Sigmoid colon (tissue), 7 donors: Measurements from ENCODE around the gene DHX32. TPM values are rescaled to one million over a fixed set of nuclear protein-coding genes. Genes with fewer than 3 reads are reported as not detected.
"Not testable (repeated sequence)": the region's sequence is repeated elsewhere in the genome, so short reads cannot be mapped to it uniquely, and the experiment has no call there.

Experiments used
- DNase-seq: peaks from one replicate; pipeline ENCODE4 v3.0.0-alpha.2; 2019
- H3K27ac ChIP-seq, 4 donors: fragments of 200-600 bp; sonication (generic); one replicate each; pipeline ENCODE4 v1.5.1; 2016 to 2019; ENCODE audit warnings: mild to moderate bottlenecking in 1 of 4
- H3K27me3 ChIP-seq, 3 donors: fragments of 200-600 bp; sonication (generic); one replicate each; pipeline ENCODE4 v1.5.1; 2019; ENCODE audit warnings: mild to moderate bottlenecking in 1 of 3
- H3K36me3 ChIP-seq, 4 donors: fragments of 200-600 bp; sonication (generic); one replicate each; pipeline ENCODE4 v1.5.1; 2016 to 2019
- H3K4me1 ChIP-seq, 4 donors: fragments of 200-600 bp; sonication (generic); one replicate each; pipeline ENCODE4 v1.5.1; 2017 to 2019
- H3K4me3 ChIP-seq, 4 donors: fragments of 200-600 bp; sonication (generic); one replicate each; pipeline ENCODE4 v1.5.1; 2017 to 2019; ENCODE audit warnings: mild to moderate bottlenecking in 2 of 4, moderate library complexity in 1 of 4
- H3K9me3 ChIP-seq, 4 donors: fragments of 200-600 bp in 3 of 4; sonication (generic) in 3 of 4; one replicate each; pipeline versions ENCODE4 v1.5.1 to v1.6.1; 2013 to 2019
- CTCF ChIP-seq, 4 experiments: fragments of 450-650 bp in 3 of 4; fragments of 200-600 bp in 1 of 4; IDR thresholded peaks; one replicate each; pipeline ENCODE4 v1.5.1; 2016 to 2019; ENCODE audit warnings: antibody characterized with exemption in 4 of 4, mild to moderate bottlenecking in 3 of 4, moderate library complexity in 2 of 4
- EP300 ChIP-seq, 4 donors: sonication (generic); formaldehyde crosslinking; IDR thresholded peaks; one replicate each; pipeline ENCODE4 v1.6.1; 2017; ENCODE audit warnings: antibody characterized with exemption in 4 of 4
- POLR2A ChIP-seq, 2 donors: fragments of 450-650 bp; IDR thresholded peaks; one replicate each; pipeline ENCODE4 v1.6.1; 2016; ENCODE audit warnings: antibody characterized with exemption in 2 of 2, mild to moderate bottlenecking in 2 of 2, moderate library complexity in 2 of 2
- POLR2AphosphoS5 ChIP-seq, 4 donors: sonication (generic); formaldehyde crosslinking; IDR thresholded peaks; one replicate each; pipeline ENCODE4 v1.6.1; 2017; ENCODE audit warnings: antibody characterized with exemption in 4 of 4
- WGBS, 2 donors: extraction: QIAGEN DNeasy Blood & Tissue Kit; methylation state at CpG; one replicate each; pipeline ENCODE4 v1.1.7; 2013; 5-methylcytosine and 5-hydroxymethylcytosine counted together
- intact Hi-C: fragments of 100-400 bp; cut with DNase I; formaldehyde crosslinking; loops from one replicate; pipeline ENCODE4 v1.15.1; 2023
- polyA plus RNA-seq, 3 donors: library from polyadenylated mRNA; stranded (reverse); fragments of 200-250 nt; gene quantifications; one replicate each; pipeline ENCODE4 v1.2.3, GENCODE V29; 2013
- total RNA-seq, 4 donors: library from RNA; depleted of rRNA; stranded (reverse); fragments of >200 nt; gene quantifications; one replicate each; pipeline ENCODE4 v1.1.0, GENCODE V29; 2016
- donor health status: healthy with polysubstance abuse.
- donor health status: Bipolar disorder and iron deficiency.
- donor health status: healthy.

DHX32 gene
- total and polyA plus RNA-seq, 7 donors, result 16.0 to 57.8 (median 22.4) TPM

GRCh38 chr10:125917704-125918361 lies 36.7 kb upstream of the DHX32 start:
- H3K9me3 ChIP-seq, H3K27ac ChIP-seq, H3K4me1 ChIP-seq, H3K27me3 ChIP-seq, DNase-seq, H3K36me3 ChIP-seq, intact Hi-C loops, H3K4me3 ChIP-seq: not testable (repeated sequence)
- 91 to 93% methylated on average over 8 of the region's 8 CpGs for WGBS, 2 donors

GRCh38 chr10:125916977-125917376 lies 35.9 kb upstream of the DHX32 start:
- no peak for DNase-seq
- Histone ChIP-seq H3K9me3 (no peaks in the 10 kb centered on the region), H3K36me3 (no peaks in the 10 kb centered on the region), H3K27ac (no peak overlapping the region), H3K4me1 (no peaks in the 10 kb centered on the region), H3K4me3 (no peak overlapping the region), H3K27me3 (no peaks in the 10 kb centered on the region)
- 53 to 68% methylated on average over 3 of the region's 3 CpGs for WGBS, 2 donors
- intact Hi-C loops, result no loop called here
- no peak for TF ChIP-seq CTCF (IDR thresholded peaks at IDR 0.05)
- no peak for TF ChIP-seq EP300 (IDR thresholded peaks at IDR 0.05)
- TF ChIP-seq POLR2A (IDR thresholded peaks at IDR 0.05), result no peak
- TF ChIP-seq POLR2AphosphoS5 (IDR thresholded peaks at IDR 0.05), result no peak

- H3K36me3 ChIP-seq, H3K9me3 ChIP-seq, DNase-seq, intact Hi-C loops, H3K4me3 ChIP-seq, H3K4me1 ChIP-seq, H3K27me3 ChIP-seq, H3K27ac ChIP-seq: not testable (repeated sequence)
- WGBS, 2 donors, result 12 to 53% methylated on average over 6 of the region's 6 CpGs
Measured at GRCh38 chr10:125913277-125913676, 32.2 kb upstream of the DHX32 start.

GRCh38 chr10:125911990-125912389 lies 30.9 kb upstream of the DHX32 start:
- H3K36me3 ChIP-seq, result no peaks in the 10 kb centered on the region
- H3K27me3 ChIP-seq, result no peaks in the 10 kb centered on the region
- intact Hi-C loops, result no loop called here
- H3K4me1 ChIP-seq, result no peaks in the 10 kb centered on the region
- H3K27ac ChIP-seq, result no peak overlapping the region
- H3K9me3 ChIP-seq, result no peaks in the 10 kb centered on the region
- no peak for DNase-seq
- no peak overlapping the region for H3K4me3 ChIP-seq
- WGBS, 2 donors, result 11 to 58% methylated on average over 4 of the region's 4 CpGs
- TF ChIP-seq EP300 (IDR thresholded peaks at IDR 0.05) (no peak), POLR2AphosphoS5 (IDR thresholded peaks at IDR 0.05) (no peak), CTCF (IDR thresholded peaks at IDR 0.05) (no peak), POLR2A (IDR thresholded peaks at IDR 0.05) (no peak)

GRCh38 chr10:125911145-125911544 lies 30.1 kb upstream of the DHX32 start:
- no peak for DNase-seq
- TF ChIP-seq POLR2A (IDR thresholded peaks at IDR 0.05) (no peak), EP300 (IDR thresholded peaks at IDR 0.05) (no peak), CTCF (IDR thresholded peaks at IDR 0.05) (no peak), POLR2AphosphoS5 (IDR thresholded peaks at IDR 0.05) (no peak)
- Histone ChIP-seq H3K4me1 (no peaks in the 10 kb centered on the region), H3K9me3 (no peaks in the 10 kb centered on the region), H3K27ac (no peak overlapping the region), H3K27me3 (no peaks in the 10 kb centered on the region), H3K4me3 (no peak overlapping the region), H3K36me3 (no peaks in the 10 kb centered on the region)
- WGBS, 2 donors, result 23 to 77% methylated on average over 10 of the region's 10 CpGs
- intact Hi-C loops, result no loop called here

- H3K27ac ChIP-seq, H3K9me3 ChIP-seq, intact Hi-C loops, H3K36me3 ChIP-seq, DNase-seq, H3K4me3 ChIP-seq, H3K27me3 ChIP-seq, H3K4me1 ChIP-seq: not testable (repeated sequence)
- 51 to 60% methylated on average over 3 of the region's 3 CpGs for WGBS, 2 donors
Measured at GRCh38 chr10:125909491-125909890, 28.4 kb upstream of the DHX32 start.

- H3K36me3 ChIP-seq, H3K4me3 ChIP-seq, H3K9me3 ChIP-seq, H3K27ac ChIP-seq, H3K27me3 ChIP-seq, intact Hi-C loops, DNase-seq, H3K4me1 ChIP-seq: not testable (repeated sequence)
- 54 to 58% methylated on average over 2 of the region's 2 CpGs for WGBS, 2 donors
Measured at GRCh38 chr10:125908813-125909212, 27.7 kb upstream of the DHX32 start.

GRCh38 chr10:125907598-125907997 lies 26.5 kb upstream of the DHX32 start:
- intact Hi-C loops, result not testable (repeated sequence)
- WGBS, 2 donors, result 13 to 54% methylated on average over 2 of the region's 2 CpGs

GRCh38 chr10:125905069-125905994 lies 24.2 kb upstream of the DHX32 start:
- H3K27me3 ChIP-seq, intact Hi-C loops, DNase-seq, H3K4me3 ChIP-seq, H3K36me3 ChIP-seq, H3K4me1 ChIP-seq, H3K27ac ChIP-seq, H3K9me3 ChIP-seq: not testable (repeated sequence)
- WGBS, 2 donors, result 78% methylated on average over 5 of the region's 5 CpGs

More at GRCh38 chr10:125907598-125907997, 26.5 kb upstream of the DHX32 start:
- not testable (repeated sequence) for H3K27me3 ChIP-seq, H3K4me1 ChIP-seq, H3K36me3 ChIP-seq, H3K4me3 ChIP-seq, DNase-seq, H3K9me3 ChIP-seq, H3K27ac ChIP-seq
